HuH-7 (cell line): Measurements from ENCODE around the gene IMPA2.

Experiments
- DNase-seq: peaks from one replicate; pipeline ENCODE4 v3.0.0; 2011; ENCODE audit warnings: low spot score

IMPA2 gene

GRCh38 chr18:12008842-12009580 is 27.7 kb downstream of the IMPA2 start:
- DNase-seq: no peak

- DNase-seq: no peak
Observed at GRCh38 chr18:12009581-12010140, 28.4 kb downstream of the IMPA2 start.

GRCh38 chr18:12010187-12010802 is 29.0 kb downstream of the IMPA2 start:
- no peak for DNase-seq

GRCh38 chr18:12011199-12011956 is 30.1 kb downstream of the IMPA2 start:
- DNase-seq: no peak

GRCh38 chr18:12011957-12012549 is 30.7 kb downstream of the IMPA2 start:
- DNase-seq: no peak

- no peak for DNase-seq
Observed at GRCh38 chr18:12012697-12013096, 31.4 kb downstream of the IMPA2 start.

GRCh38 chr18:12013186-12013916 is 32.0 kb downstream of the IMPA2 start:
- no peak for DNase-seq

- no peak for DNase-seq
Observed at GRCh38 chr18:12014086-12014485, 32.8 kb downstream of the IMPA2 start.

GRCh38 chr18:12014521-12015415 is 33.5 kb downstream of the IMPA2 start:
- no peak for DNase-seq

- DNase-seq: no peak
Observed at GRCh38 chr18:12015416-12016062, 34.2 kb downstream of the IMPA2 start.

GRCh38 chr18:12017081-12017480 is 35.8 kb downstream of the IMPA2 start:
- no peak for DNase-seq

GRCh38 chr18:12018861-12019260 is 37.6 kb downstream of the IMPA2 start:
- DNase-seq: no peak

- DNase-seq: no peak
Observed at GRCh38 chr18:12021077-12021476, 39.8 kb downstream of the IMPA2 start.

- DNase-seq: no peak
Observed at GRCh38 chr18:12021596-12021995, 40.3 kb downstream of the IMPA2 start.

GRCh38 chr18:12023375-12023774 is 42.1 kb downstream of the IMPA2 start:
- DNase-seq: no peak

GRCh38 chr18:12026562-12026961 is 45.3 kb downstream of the IMPA2 start:
- no peak for DNase-seq

GRCh38 chr18:12027046-12027445 is 45.7 kb downstream of the IMPA2 start:
- DNase-seq: no peak

- no peak for DNase-seq
Observed at GRCh38 chr18:12027480-12027879, 46.2 kb downstream of the IMPA2 start.

GRCh38 chr18:12028040-12028628 is 46.8 kb downstream of the IMPA2 start:
- no peak for DNase-seq

GRCh38 chr18:12028674-12029073 is 47.4 kb downstream of the IMPA2 start:
- no peak for DNase-seq
